ENCODE measurements around the gene GPHN.

The GPHN gene

DNA sequence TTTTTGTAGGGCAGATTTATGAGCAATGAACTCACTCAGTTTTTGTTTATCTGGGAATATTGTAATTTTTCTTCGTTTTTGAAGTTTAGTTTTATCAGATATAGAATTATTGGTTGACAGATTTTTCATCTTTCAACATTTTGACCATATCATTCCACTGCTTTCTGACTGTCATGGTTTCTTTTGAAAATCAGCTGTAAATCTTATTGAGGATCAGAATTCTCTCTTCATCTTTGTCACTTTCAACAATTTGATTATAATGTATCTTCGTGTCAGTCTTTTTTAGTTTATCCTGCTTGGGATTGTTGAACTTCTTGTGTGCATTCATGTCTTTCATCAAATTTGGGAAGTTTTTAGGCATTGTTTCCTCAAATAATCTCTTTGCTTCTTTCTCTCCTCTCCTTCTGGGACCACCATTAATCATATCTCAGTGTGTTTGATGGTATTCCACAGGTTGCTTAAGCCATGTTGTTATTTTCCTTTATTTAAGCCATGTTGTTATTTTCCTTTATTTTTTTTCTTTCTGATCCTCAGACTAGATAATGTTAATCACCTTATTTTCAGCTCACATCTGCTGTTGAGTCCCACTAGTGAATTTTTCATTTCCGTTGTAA is 451.6 kb downstream of the GPHN start:
- no peak for DNase-seq (ENCODE audit: low spot score)

DNA sequence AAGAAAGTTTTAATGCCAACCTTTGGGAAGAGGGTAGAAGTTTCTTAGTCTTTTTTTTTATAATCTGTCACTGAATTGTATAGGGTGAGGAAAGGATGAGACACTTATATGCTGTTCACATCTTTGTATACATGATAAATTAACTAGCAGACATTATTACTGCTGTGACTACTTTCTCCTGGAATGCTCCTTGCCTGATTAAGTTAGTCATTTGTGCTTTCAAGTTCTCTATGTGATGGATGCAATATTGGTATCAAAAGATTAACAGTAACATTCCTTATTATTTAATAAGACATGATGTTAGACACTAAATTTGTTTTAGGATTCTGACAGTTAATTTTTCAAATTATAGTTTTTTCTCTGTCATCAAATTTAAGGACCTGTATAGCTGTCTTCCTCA is 457.9 kb downstream of the GPHN start:
- no peak for DNase-seq (ENCODE audit: low spot score)

GRCh38 chr14:66972469-66972868 is 464.5 kb downstream of the GPHN start:
- no peak for DNase-seq (ENCODE audit: low spot score)

DNA sequence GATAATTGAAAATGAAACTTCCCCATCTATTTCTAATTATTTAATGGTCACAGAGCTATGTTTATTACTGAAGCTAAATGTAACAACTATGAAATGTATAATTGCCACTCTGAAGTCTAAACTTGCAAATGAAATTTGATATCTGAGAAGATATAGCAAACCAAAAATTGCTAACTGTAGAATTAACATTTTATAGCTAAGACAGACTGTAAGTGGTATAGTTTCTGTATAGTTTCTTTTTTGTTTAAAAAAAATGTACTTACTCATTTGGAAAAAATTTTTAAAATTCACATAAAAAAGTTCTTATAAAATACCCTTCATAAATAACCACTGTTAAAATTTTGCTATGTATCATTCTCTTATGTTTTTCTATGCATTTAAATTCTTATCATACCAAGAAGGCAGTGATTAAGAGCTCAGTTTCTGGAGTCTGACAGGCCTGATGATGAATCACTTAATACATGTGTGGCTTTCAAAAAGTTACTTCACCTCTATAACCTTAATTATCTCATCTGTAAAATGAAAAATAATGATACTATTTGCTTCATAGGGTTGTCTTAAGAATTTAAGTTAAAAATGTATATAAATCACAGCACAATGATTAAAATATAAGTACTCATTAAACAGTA is 466.6 kb downstream of the GPHN start:
- no peak for DNase-seq (ENCODE audit: low spot score)

GRCh38 chr14:66975251-66975650 is 467.3 kb downstream of the GPHN start:
- DNase-seq (ENCODE audit: low spot score) = no peak

- DNase-seq (ENCODE audit: low spot score) = no peak
These were observed 471.4 kb downstream of the GPHN start for GRCh38 chr14:66979101-66979974.

DNA sequence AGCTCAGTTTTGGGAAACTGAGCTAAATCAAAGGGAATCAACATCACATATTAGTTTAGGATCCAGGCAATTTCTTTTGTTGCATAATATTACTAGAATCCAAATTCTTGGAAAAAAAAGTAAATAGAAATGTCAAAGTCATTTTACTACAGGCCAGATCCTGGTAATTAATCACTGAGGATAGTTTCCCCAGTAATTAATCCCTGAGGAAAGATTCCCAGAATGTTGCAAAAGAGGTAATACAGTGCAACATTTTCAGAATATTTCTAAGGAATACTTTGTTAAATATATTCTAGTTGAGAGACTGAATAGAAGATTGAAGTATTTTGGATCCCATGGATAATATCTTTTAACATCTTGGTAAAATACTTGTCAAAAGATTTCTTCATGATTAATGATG is 474.3 kb downstream of the GPHN start:
- no peak for DNase-seq (ENCODE audit: low spot score)

DNA sequence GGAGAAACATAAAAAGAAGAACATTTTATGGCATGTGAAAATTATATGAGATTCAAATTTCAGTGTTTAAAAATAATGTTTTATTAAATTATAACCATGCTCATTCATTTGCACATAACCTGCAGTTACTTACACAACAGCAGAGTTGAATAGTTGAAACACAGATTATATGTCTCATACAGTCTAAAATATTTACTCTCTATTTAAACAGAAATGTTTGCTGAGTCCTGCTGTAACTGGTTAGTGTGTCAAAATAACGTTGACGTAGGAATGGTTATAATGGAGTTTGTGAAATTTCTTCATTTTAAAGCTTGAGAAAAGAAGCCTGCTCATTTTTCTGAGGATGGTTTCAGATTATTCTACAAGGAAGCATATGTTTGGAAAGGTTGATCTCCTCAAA is 484.8 kb downstream of the GPHN start:
- DNase-seq (ENCODE audit: low spot score) = no peak

DNA sequence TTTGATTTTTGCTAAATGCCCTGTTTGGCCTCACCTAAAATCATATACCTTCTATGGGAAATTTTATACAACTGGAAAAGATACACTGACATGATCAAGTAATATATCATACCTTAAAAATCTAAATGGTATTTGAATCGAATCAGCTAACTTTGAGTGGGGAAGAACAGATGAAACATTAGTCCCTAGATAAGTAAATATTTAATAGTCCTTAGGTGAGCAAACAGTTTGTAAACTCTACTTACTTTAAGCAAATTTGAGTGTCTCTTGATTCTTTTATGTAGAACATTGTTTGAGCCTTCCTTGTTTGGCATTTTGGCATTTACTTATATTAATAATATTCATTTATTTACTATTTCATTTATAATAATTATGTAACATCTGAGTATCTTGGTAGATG is 485.6 kb downstream of the GPHN start:
- no peak for DNase-seq (ENCODE audit: low spot score)

DNA sequence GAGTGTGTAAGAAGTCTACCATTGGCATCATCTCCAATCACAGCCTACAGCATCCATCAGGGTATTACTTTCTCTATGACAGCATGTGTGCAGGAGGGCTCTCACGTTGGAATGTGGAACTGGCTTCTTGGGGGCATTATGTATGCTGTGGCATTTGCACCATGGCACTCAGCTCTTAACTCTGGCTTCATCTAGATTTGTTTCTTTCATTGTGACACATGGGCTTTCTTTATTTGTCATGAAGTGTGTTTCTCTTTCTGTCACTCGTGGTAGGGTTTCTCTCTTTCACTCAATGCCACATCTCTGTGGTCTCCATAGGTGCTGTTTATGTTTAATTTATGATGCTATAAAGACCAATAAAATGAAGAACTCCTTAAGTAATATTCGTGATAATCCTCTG is 490.1 kb downstream of the GPHN start:
- no peak for DNase-seq (ENCODE audit: low spot score)

DNA sequence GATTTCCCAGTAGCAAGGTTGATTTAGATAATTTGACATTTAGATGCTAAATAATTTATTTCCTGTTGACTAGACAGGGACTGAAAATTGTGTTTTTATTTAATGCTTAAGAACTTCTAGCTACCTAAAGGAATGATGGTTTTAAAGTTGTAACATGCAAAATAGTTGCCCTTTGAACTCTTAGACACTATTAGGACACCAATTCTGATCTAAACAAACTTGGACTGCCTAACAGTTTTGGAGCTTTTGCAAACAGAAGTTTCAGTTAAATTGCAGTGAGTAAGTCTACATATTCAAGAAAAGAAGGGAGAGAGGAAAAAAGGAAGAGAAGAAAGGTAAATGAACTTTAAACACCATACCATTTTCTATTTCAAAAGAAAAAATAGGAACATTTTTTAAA is 492.0 kb downstream of the GPHN start:
- DNase-seq (ENCODE audit: low spot score) = no peak

DNA sequence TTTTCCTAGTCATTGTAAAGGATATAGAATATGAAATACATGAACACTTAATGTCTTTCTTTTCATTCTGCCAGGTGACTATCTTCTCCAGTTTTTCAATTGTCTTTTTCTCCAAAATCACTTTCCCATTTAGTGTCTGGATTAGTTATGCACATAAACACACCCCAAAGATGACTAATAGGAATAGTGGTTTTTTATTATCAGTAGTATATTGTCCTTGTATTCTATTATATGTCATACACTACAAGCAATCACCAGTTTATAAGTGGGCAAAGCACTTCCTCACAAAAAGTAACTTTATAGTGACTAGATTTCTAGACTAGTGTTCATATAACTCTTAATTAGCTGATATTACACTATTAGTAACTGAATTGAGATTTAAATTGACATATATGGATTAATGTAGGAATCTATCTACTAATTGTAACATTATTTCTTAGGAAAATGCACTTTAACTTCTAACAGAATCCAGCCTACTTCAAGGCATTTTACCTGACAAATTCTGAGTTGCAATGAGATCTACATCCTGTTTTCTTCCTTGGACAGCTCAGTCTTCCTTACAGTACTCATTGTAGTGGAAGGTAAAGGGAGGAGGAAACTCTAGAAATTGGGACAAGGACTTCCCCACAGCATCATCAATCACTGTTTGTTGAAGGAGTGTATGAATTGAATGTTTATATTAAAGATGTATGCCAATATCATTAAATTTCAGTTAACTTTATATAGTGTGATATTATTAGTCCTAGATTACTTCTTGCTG is 495.2 kb downstream of the GPHN start:
- no peak for DNase-seq (ENCODE audit: low spot score)

DNA sequence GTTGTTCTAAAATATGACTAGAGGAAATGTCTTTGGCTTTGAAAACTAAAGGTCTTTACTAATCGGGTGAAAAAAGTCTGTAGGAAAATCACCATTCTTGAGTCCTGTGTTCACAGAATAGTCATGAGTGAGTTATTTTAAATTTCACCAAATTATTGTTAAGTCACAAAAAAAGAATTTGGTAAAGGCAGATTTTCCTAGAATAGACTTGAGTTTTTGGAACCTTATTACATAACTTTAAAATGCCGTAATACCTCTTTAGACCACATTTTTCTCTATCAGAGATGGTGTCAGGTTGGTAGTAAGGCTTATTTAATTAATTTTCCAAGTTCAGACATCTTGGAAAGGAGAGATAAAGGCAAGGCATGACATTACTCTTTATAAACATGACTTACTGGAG is 496.6 kb downstream of the GPHN start:
- no peak for DNase-seq (ENCODE audit: low spot score)

- DNase-seq (ENCODE audit: low spot score) = peak; percentile 9
These were observed 502.7 kb downstream of the GPHN start for GRCh38 chr14:67010602-67011001.

DNA sequence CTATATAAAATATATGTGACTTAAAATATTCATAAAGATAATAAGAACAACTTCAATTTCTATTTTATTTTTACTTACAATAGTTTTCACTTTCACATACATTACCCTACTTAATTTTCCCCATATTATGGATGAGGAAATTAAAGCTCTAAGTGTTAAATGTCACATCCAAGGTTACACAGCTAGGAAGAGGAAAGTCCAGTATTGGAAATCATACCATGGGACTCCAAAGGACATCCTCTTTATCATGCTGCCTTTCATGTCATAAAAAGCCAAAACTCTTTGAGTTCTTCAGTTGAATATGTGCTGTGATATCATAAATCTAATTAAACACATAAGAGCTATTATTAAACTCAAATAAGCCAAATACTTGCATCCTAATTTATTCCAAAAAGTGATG is 508.9 kb downstream of the GPHN start:
- DNase-seq (ENCODE audit: low spot score) = no peak

DNA sequence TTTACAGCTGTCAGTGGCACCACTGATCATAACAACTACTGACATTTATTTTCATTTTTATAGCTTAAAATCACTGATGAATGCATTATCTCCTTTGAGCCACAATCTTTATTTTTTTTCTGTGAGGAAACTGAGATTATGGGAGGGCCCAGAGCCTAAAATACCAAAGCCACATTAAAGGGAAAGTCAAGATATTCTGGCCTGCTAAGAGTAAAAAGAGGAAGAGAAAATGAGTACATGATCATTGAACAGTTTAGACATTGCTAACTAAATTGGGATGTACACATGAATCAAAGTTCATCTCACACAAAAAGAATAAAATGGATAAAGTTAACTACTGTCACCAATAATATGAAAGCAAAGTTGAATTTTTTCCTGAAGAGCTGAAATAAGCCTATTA is 510.8 kb downstream of the GPHN start:
- no peak for DNase-seq (ENCODE audit: low spot score)

- no peak for DNase-seq (ENCODE audit: low spot score)
These were observed 511.8 kb downstream of the GPHN start for GRCh38 chr14:67019796-67020195.

- DNase-seq (ENCODE audit: low spot score) = no peak
These were observed 524.2 kb downstream of the GPHN start for GRCh38 chr14:67031920-67032774.

DNA sequence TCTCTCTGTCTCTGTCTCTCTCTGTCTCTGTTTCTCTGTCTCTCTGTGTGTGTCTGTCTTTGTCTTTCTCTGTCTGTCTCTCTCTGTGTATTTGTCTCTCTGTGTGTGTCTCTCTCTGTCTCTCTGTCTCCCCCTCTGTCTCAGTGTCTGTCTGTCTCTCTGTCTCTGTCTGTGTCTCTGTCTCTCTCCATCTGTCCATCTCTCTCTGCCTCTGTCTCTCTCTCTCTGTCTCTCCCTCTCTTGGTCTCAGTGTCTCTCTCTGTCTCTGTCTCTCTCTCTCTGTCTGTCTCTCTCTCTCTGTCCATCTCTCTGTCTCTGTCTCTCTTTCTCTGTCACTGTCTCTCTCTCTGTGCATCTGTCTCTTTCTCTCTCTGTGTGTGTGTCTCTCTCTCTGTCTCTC is 537.5 kb downstream of the GPHN start:
- no peak for DNase-seq (ENCODE audit: low spot score)

- DNase-seq (ENCODE audit: low spot score) = no peak
These were observed 542.9 kb downstream of the GPHN start for GRCh38 chr14:67050896-67051295.

DNA sequence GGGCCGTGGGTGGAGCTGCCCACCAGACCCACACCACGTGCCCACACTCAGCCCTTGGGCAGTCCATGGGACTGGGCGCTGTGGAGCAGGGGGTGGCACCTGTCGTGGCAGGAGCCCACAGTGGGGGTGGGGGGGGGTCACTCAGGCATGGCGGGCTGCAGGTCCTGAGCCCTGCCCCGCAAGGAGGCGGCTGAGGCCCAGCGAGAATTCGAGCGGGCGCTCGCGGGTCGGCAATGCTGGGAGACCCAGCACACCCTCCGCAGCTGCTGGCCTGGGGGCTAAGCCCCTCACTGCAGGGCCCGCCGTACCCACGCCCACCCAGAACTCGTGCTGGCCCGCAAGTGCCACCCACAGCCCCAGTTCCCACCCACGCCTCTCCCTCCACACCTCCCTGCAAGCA is 548.7 kb downstream of the GPHN start:
- no peak for DNase-seq (ENCODE audit: low spot score)

DNA sequence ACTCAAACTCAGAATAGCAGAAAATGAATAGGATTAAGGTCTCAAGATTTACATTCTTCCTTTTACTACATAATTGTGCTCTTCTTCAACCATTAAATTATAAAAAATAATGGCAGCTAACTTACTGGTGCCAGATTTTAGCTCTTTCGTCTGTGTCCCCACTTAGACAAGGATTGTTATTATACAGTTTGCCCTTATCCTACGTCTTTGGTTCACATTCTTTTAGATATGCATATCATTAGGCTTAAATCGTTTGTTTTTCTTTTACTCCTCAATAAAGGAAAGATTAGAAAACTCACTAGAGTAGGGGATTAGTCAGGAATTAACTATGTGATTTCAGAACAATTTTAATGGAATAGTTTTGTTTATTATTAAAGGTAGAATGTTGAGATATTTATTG is 551.6 kb downstream of the GPHN start:
- DNase-seq (ENCODE audit: low spot score) = no peak
